Endometrial microvascular endothelial cells (primary cell): ENCODE data around the gene HCK. TPM values are rescaled to one million over a fixed set of nuclear protein-coding genes. Genes with fewer than 3 reads are reported as not detected.

Source experiments
- in situ Hi-C: cut with HindIII; loops from 2 replicates; pipeline ENCODE4 v1.10.0; 2017; ENCODE audit warnings: low sequenced_read_pairs, low pct_unique_long_range_greater_than_20kb; ENCODE audit errors: inconsistent ontology term
- total RNA-seq: library from RNA; depleted of rRNA; stranded (reverse); fragments of >200 nt; gene quantifications from one replicate; pipeline ENCODE4 v1.2.3, GENCODE V29; 2015; ENCODE audit errors: inconsistent ontology term

The HCK gene
- total RNA-seq = not detected

DNA sequence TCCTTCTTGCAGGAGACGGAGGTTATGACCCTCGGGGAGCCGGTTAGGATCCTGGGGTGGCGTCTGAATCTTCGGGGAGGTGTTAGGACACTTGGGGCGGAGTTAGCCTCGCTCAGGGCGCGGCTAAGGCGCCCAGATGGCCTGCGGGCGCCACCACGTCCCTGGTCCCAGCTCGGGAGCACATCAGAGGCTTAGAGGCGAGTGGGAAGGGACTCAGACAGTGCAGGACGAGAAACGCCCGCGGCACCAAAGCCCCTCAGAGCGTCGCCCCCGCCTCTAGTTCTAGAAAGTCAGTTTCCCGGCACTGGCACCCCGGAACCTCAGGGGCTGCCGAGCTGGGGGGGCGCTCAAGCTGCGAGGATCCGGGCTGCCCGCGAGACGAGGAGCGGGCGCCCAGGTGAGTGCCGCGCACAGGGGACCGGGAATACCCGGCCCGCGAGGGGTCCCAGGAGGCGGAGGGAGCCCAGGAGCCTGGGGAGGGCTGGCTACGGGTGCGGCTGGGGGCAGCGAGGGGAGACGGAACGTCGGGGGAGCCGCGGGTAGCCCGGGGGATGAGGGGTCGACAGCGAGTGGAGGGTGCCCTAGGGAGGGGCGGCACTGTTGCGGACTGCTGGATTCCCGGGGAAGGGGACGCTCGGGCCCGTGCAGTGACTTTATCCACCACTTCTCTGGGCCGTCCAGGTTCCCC is at the start of gene HCK:
TSS of gene HCK (plus strand) at position 153 of the 688 bp plus-strand sequence.
- in situ Hi-C loops = no loop called here

DNA sequence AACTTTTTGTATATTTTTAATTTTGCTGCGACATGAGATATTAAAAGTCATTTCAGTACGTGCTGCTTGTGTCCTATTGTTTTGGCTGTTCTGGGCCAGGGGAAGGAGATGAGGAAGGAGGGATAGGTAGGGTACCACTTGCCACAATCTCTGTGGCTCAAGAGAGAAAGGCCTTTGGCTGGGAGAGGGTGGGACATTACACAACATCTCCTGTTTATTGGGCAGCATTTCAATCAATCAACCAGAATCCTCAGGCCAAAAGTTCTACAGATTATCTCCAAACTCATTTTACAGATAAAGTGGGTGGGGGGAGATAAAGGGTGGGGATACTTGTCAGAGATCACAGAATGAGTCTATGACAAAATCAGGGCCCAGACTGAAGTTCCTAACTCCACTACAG is 48.7 kb upstream of the HCK start:
- in situ Hi-C loops = no loop called here

DNA sequence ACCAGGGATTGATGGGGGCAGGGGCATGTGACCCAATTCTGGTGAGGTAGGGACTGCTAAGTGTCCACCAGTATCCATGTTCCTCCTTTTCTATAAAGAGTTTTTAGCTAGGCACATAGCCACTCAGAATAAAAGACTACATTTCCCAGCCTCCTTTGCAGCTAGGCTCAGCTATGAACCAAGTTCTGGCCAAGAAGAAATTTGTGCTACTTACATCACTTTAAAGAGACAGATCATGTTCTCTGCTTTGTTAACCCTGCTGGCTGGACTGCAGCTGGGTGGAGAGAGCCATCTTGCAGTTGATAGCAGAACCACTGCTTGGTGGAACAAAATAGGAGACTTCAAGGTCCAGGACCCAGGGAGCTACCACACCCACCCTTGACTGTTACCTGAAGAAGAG is 47.1 kb upstream of the HCK start:
- in situ Hi-C loops = no loop called here

DNA sequence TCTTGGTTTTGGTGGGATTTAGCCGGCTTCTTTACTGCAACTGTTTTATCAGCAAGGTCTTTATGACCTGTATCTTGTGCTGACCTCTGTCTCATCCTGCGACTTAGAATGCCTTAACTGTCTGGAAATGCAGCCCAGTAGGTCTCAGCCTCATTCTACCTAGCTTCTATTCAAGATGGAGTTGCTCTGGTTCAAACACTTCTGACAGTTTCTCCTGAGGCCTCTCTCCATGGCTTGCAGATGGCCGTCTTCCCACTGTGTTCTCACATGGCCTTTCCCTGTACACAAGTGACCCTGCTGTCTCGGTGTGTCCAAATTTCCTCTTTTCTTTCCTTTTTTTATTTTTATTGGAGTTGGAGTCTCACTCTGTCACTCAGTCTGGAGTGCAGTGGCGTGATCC is 46.0 kb upstream of the HCK start:
- in situ Hi-C loops = no loop called here

DNA sequence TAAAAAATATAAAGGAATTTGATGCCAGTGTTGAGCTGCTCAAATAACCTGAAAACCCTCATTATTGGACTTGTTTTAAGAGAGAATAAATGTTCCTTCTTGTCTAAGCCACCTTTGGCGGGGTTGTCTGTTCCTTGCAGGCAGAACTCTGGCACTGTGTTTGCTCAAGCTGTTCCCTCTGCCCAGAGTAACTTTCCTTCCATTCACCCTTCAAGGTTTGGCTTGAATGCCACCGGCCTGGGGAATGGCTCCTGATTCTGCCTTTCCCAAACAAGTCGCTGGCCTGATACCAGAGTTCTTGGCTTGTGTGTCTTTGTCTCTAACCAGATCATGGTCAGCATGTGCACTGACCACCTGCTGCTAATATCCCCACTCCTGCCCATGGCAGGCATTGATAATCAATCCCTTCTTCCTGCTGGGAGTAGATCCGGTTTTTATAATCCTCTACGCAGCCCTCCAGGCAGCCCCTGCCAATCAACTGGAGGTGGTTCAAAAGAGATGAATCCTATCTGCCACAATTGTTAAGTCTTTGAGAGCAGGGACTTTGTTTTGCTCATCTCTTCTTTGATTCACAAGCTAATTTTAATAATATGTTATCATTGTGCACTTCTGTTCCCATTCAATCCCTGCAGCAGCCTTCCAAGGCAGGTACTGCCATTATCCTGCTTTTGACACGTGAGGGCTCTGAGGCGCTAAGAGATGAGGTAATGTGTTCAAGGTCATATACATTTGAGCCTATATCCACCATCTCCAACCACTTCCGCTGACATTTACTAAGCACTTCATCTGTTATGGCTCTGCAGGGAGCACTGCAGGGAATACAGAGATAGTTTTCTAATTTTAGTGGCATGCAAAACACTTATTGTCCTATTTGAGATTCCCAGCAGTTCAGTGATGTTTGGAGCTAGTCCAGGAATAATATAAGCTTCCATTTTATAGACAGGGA is 44.9 kb upstream of the HCK start:
- in situ Hi-C loops = no loop called here

DNA sequence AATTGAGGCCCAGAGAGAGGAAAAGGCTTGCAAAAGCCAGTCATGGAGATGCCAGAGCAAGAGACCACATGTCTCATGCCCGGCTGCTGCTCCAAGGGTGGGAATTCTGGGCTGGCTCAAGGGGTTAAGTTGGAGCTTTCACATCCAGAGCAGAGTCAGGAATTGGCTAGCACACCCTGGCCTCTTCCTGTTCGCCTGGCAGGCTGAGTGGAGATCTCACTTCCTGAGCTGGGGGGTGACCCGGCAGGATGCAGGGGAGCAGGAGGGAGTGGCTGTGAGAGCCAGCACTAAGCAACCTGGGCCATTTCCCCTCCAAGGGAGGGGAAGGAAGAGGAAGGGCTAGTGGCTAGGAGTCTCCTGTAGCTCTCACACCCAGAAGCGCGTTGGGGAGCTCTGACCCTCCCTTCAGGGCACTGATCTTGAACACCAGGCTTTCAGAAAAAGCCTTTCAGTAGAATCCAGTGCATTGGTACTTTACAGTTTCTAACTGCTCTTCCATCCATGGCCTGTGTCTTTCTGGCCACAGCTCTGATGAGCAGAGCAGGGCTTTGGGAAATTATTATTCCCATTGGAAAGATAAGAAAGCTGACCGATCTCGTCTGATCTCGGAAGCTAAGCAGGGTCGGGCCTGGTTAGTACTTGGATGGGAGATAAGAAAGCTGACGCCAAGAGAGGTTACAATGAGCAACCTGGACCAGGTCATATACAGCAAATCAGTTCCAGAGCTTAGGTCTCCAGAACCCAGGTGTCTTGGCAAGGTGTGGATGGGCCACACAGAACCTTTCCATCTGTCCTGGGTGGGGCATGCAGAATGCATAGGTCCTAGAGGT is 44.0 kb upstream of the HCK start:
- in situ Hi-C loops = no loop called here

DNA sequence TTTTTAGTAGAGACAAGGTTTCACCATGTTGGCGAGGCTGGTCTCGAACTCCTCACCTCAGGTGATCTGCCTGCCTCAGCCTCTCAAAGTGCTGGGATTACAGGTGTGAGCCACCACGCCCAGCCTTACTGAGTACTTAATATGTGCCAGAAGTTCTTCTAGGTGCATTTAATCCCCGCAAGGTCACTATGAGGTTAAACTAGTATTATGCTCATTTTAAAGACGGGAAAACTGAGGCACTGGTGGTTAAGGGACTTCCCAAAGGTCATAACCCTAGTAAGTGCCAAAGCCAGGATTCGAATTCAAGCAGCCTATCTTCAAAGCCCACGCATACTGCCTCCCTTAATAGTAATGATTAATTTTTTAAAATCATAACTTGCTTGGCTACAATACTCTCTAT is 42.5 kb upstream of the HCK start:
- in situ Hi-C loops = no loop called here

DNA sequence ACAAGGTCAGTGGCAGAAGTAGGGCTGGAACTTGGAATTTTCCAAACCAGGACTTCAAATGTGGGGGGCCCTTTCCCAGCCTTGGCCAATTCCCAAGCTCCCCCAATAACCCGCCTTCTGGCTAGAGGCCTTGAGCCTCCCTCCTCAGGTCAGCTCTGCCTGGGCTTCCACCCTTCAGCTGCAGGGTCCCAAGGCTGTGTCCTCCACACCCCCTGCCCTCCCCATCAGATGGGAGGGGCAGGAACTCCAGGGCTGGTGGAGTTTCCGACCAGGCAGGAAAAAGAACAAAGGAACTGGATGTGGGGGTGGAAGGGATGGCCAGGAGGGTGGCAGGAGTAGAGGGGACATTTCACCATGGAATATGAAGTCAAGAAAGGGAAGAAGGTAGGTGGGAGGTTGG is 41.9 kb upstream of the HCK start, which contains the start of gene CCM2L:
TSS of gene CCM2L (plus strand) at position 338 of the 400 bp plus-strand sequence. CDS start at position 355, 17 bp downstream.
- in situ Hi-C loops = no loop called here

DNA sequence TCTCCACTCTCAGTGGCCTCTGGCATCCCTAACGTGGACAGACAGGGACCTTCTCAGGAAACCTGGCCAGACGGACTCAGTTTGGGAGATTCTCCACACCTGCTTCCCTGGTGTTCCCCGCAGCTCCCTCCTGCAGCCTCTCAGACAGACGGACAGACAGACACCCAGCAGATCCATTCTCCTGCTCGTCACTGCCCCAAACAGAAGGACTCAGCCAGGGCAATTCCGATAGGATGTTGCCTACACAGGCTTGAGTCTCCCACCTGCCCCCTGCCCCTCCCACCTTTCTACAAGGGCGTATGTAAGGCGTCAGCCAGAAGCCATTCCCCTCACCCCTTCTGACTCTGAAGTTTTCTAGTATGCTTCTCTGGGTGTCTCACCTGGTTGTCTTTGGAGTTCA is 41.4 kb upstream of the HCK start:
- in situ Hi-C loops = no loop called here

DNA sequence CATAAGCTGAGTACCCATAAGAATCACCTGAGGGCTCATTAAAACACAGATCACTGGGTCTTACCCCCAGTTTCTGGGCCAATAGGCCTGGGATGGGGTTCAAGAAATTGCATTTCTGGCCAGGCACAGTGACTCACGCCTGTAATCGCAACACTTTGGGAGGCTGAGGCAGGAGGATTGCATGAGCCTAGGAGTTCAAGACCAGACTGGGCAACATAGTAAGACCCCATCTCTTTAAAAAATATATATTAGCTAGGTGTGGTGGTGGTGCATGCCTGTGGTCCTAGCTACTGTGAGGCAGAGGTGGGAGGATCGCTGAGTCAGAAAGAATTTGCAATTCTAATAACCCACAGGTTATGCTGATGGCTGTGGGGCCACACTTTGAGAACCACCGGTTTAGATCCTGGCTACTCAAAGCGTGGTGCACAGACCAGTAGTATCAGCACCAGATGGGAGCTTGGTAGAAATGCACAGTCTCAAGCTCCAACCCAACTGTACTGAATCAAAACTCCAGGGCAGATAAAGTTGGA is 39.8 kb upstream of the HCK start:
- in situ Hi-C loops = no loop called here

DNA sequence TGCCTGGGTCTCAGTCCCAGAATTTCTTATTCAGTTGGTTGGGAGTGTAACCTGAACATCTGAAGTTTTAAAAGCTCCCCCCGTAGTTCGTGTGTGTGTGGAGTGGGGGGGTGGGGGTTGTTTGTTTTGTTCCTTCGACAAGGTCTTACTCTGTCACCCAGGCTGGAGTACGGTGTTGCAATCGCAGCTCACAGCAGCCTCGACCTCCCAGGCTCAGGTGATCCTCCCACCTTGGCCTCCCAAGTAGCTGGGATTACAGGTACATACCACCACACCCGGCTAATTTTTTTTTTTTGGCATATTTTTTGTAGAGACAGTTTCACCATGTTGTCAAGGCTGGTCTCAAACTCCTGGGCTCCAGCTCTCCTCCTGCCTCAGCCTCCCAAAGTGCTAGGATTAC is 38.7 kb upstream of the HCK start:
- in situ Hi-C loops = no loop called here

DNA sequence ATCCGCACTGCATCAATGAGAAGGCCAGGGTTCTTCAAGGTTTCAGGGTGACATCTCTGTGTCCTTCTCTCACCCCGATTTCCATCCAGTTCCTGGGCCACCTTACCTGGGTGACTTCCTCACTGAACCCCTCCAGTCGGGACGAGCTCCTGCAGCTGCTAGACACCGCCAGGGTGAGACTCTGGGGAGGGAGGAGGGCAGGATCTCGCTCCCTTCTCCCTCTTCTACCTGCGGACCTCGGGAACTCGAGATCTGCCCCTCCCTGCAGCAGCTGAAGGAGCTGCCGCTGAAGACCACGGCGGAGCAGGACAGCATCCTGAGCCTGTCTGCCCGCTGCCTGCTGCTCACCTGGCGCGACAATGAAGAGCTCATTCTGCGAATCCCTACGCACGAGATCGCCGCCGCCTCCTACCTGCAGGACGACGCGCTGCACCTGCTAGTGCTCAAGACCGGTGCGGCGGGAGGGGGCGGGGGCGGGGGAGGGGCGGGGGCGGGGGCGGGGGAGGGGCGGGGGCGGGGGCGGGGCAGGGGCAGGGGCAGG is 34.3 kb upstream of the HCK start:
- in situ Hi-C loops = no loop called here

DNA sequence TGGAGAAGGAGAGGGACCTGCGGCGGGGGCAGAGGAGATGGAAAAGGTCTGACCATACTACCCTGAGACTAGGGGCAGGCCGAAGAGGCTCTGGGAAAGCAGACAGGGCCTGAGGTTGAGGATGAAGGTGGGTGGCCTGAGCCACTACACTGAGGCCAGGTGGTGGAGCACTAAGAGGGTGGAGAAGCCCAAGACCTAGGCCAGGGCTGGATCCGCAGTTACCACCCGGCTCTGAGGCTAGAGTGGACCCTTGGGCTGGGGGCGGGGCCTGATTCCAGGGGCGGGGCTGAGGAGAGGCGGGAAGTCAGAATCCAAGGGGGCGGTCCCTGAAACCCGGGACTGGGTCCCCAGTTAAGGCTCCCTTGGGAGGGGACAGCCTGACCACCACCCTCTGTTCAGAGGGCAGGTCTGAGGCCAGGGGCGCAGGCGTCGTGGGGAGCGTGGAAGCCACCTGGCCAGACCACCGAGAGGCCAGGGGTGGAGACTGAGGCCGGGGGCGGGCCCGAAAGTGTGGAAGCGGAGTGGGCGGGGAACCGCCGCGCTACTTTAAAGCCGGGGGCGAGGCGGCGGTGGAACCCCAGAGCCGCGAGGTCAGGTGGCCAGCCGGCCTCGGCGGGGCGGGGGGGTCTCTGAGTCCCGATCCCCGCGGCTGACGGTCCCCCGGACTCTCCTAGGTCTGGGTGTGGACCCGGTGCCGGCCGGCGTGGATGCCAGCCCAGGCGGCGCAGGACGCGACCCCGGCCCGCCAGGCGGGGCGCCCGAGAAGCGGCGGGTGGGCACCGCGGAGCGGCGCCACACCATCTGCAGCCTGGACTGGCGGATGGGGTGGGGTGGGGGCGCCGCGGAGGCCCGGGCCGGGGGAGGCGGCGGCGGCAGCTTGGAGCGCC is 33.5 kb upstream of the HCK start:
- in situ Hi-C loops = no loop called here

DNA sequence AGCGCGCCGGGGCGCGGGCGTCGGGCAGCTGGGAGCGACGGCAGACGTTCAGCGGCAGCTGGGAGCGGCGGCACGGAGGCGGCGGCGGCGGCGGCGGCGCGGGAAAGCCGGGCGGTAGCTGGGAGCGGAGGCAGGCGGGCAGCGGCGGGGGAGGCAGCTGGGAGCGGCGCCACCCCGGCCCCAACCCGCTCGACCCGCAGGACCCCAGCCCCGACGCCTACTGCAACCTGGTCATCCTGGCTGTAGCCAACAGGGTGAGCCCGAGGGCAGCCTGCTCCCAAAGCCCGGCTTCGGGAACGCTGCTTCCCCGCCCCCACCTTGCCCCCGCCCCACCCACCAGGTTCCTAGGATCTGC is 32.9 kb upstream of the HCK start:
- in situ Hi-C loops = no loop called here

DNA sequence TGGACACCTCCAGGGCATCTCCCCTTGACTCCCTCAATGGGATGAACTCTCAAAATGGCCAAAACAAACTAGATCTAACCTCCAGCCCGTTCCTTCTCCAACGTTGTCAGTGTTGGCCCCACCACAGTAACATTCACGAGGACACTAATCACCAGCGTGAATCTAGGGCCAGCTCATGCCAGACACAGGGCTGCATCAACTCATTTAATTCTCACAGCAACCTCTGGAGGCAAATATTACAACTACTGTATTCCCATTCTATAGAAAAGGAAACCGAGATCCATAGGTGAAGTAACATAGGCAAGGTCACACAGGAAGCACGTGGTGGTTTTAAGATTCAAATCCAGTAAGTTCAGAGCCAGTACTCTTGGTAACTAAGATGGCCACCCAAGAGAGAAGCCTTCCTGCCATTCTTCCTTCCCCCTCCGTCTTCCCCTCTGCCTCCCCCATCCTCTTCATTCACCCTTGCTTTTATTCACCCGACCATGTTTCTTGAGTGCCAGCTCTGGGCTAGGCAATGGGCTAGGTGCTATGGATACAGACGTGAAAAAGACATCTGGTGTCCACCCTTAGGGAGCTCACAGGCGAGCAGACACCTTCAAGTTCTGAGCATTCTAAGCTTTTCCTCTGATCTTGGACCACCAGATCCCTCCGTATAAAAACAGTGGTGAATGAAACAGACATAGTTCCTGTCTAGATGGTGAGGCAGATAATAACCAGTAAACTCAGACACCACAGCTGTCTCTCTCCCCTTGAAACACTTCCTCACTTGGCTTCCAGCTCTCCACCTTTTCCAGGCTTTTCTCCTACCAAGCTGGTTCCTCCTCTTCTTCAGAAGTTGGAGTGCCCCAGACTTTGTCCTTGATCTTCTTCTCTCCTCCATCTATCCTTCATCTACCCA is 32.2 kb upstream of the HCK start:
- in situ Hi-C loops = no loop called here

DNA sequence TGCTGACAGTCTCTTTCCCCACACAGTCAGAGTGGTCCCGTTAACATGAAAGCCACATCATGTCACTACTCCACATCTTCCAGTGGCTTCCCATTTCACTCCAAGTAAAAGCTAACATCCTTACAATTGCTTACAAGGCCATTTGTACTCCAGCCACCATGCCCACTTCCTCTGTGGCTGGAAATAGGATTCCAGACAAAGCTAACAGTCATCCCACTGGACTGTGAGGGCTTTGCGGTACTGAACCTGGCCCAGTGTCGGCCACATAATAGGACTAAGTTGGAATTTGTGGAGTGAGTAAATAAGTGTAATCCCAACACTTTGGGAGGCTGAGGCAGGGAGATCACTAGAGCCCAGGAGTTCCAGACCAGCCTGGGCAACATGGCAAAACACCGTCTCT is 31.0 kb upstream of the HCK start:
- in situ Hi-C loops = no loop called here

DNA sequence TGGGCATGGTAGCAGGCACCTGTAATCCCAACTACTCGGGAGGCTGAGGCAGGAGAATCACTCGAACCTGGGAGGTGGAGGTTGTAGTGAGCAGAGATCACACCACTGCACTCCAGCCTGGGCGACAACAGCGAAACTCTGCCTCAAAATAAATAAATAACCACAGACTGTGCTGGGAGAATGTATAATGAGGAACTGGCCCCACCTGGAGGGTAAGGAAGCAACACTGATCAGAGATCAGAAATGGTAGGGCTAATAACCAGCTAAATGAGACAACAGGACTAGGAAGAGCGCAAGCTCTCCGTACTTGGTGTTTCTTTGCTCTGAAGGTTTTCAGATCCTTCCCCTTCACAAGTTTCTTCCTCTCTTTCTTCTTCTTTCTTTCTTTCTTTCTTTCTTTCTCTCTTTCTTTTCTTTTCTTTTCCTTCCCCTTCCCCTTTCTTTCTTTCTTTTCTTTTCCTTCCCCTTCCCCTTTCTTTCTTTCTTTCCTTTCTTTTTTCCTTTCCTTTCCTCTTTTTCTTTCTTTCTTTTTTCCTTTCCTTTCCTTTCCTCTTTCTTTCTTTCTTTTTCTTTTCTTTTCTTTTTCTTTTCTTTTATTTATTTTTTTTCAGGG is 27.3 kb upstream of the HCK start:
- in situ Hi-C loops = no loop called here
